ENCODE results near the gene DGKG.

DNA sequence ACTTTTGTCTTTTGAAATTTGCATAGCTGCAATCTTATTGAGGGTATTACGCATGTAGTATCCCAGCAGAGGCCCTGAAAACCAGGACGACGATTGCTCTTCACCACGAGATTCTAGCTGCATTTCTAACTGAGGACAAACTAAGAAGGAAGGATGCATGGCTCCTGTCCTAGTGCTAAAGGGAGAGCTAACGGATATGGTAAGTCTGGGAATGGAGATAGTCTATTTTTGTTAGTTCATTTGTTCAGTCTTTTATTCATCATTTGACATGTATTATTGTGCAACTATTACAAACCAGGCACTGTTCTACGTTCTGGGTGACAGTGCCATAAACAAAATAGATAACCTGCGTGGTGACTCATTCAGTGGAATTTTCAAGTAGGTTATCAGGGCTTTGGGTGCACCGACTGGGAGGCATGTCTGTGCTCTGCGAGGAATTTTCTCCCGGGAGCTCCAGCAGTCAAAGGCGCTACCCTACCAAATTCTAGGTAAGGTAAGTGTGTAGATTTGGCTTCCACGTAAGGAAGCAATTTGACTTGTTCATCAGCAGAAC, 201.3 kb downstream of the DGKG start:
- TF ChIP-seq GABPA (IDR thresholded peaks at IDR 0.05; ENCODE audit: low read depth) (no peak), POLR2AphosphoS5 (IDR thresholded peaks at IDR 0.05; ENCODE audit: low read depth) (no peak)
- TF ChIP-seq, protein P1, sequence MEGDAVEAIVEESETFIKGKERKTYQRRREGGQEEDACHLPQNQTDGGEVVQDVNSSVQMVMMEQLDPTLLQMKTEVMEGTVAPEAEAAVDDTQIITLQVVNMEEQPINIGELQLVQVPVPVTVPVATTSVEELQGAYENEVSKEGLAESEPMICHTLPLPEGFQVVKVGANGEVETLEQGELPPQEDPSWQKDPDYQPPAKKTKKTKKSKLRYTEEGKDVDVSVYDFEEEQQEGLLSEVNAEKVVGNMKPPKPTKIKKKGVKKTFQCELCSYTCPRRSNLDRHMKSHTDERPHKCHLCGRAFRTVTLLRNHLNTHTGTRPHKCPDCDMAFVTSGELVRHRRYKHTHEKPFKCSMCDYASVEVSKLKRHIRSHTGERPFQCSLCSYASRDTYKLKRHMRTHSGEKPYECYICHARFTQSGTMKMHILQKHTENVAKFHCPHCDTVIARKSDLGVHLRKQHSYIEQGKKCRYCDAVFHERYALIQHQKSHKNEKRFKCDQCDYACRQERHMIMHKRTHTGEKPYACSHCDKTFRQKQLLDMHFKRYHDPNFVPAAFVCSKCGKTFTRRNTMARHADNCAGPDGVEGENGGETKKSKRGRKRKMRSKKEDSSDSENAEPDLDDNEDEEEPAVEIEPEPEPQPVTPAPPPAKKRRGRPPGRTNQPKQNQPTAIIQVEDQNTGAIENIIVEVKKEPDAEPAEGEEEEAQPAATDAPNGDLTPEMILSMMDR (IDR thresholded peaks at IDR 0.05; ENCODE audit: insufficient read depth, low read length): no peak
- TF ChIP-seq, protein P2, sequence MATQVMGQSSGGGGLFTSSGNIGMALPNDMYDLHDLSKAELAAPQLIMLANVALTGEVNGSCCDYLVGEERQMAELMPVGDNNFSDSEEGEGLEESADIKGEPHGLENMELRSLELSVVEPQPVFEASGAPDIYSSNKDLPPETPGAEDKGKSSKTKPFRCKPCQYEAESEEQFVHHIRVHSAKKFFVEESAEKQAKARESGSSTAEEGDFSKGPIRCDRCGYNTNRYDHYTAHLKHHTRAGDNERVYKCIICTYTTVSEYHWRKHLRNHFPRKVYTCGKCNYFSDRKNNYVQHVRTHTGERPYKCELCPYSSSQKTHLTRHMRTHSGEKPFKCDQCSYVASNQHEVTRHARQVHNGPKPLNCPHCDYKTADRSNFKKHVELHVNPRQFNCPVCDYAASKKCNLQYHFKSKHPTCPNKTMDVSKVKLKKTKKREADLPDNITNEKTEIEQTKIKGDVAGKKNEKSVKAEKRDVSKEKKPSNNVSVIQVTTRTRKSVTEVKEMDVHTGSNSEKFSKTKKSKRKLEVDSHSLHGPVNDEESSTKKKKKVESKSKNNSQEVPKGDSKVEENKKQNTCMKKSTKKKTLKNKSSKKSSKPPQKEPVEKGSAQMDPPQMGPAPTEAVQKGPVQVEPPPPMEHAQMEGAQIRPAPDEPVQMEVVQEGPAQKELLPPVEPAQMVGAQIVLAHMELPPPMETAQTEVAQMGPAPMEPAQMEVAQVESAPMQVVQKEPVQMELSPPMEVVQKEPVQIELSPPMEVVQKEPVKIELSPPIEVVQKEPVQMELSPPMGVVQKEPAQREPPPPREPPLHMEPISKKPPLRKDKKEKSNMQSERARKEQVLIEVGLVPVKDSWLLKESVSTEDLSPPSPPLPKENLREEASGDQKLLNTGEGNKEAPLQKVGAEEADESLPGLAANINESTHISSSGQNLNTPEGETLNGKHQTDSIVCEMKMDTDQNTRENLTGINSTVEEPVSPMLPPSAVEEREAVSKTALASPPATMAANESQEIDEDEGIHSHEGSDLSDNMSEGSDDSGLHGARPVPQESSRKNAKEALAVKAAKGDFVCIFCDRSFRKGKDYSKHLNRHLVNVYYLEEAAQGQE (IDR thresholded peaks at IDR 0.05; ENCODE audit: insufficient replicate concordance, low read depth): no peak

Data from HL-60 (cell line).